DMS153 treated with DMSO at 0.1 percent for 48 hours (cell line): ENCODE measurements around the gene C17orf113.
"Not testable (repeated sequence)": the region's sequence is repeated elsewhere in the genome, so short reads cannot be mapped to it uniquely, and the experiment has no call there.

Source experiments
- DNase-seq: peaks from one replicate; lab custom pipeline; 2025; ENCODE audit not compliant: unreplicated experiment; lab: John Stamatoyannopoulos, UW

C17orf113 gene

GRCh38 chr17:42017866-42018200 lies 32.6 kb downstream of the C17orf113 start:
- no peak for DNase-seq

DNA sequence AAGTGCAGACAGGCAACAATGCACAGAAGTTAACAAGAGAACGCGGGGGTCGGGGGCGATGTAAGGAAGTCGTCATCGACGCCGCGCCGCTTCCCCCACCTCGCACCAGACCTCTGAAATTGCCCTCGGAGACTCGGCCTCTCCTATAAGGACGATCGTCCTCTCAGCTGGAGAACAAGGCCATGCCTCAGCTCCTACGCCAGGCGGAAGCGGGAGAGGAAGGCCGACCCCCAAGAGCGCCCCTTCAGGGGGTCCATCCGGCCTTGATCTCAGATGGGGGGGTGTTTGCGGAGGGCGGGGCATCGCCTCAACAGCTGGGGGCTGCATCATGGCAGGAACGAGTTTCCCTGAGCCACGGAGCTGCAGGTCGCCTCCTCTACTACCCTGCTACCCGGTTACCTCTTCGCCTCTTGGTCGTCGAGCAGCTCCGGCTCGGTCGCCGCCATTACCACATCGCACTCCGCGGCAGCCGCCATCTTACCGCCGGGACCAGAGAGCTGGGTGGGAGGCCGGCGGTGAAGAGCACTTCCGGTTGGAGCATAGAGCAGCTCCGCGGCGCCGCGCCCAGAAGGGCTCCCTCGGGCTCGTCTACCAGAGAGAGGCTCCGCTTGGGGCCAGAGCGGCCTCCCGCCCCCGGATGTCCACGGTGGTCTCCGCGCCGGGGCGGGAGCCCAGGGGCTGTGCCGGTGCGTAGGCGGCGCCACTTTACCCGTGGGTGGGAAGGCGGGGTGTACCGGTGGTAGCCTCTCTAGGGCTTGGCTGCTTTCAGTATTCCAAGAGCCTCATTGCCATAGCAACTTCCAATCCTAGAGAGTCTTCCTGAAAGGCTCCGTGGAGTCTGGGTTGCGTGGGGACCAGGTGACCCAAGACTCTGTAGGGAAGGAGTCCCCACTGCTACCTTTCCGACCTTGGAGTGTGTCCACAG lies 33.2 kb downstream of the C17orf113 start, which contains the start of gene DNAJC7:
Gene DNAJC7, minus strand, starts transcription at position 499 of the 925 bp plus-strand sequence. Its CDS starts 23 bp downstream, at position 476.
- peak; percentile 72 for DNase-seq

DNA sequence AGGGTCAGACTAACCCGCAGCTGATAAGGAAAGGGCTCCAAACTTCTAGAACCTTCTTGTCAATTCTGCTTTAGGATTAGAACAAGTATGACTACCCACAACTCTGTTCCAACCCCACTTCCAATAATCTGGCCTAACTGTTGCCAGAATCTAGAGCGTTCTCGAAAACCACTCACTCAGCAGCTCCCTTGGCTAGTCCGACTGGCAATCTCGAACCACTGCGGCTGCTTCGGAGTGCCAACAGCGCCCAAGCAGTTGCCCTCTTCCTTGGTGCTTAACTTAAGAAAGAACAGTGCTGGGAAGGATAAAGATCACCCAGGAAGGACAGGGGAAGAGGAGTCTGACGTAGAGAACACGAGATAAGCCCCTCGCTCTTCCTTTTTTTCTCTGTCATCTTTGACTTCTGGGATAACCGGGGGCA lies 34.0 kb downstream of the C17orf113 start:
- no peak for DNase-seq

- DNase-seq = not testable (repeated sequence)
These were observed 36.7 kb downstream of the C17orf113 start for GRCh38 chr17:42013740-42014139.

DNA sequence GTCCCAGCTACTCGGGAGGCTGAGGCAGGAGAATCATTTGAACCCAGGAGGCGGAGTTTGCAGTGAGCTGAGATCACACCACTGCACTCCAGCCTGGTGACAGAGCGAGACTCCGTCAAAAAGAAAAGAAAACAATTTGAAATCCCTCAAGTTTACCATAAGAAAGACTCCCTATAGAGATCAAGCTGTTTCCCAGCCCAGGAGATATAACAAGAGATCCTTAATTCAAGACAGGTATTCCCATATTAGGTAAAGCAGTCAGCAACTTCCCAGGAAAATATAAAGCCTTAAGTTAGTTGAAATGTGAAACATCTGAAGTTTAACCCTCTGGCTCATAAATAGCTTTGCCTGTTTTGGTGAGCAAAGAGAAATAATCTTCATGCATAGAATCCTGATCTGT lies 38.0 kb downstream of the C17orf113 start:
- DNase-seq = not testable (repeated sequence)

DNA sequence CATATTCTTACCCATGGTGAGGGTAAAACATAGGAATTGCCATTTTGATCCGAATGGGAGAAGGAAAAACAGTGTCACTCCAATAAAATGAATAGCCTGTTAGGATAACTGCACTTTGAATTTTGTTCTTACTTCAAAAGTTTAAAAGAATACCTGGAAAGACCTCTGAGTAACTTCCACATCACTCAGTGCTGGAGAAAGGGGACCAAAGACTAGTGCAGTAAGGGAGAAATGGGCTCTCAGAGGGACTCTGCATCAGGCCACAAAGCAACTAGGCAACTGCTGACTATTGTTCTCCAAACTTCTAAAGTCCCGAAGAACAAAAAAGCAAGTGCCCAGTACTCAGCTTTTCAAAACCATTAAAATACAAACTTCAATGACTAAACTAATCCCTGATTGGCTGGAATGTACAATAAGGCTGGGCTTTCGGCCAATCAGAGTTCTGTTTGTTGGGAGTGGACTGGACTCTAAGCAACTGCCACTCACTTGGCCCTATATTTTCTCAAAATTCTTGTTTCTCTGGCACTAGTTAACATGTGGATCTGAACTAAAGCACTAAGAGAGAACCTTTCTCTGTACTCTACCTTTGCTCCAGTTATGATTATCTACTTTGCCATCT lies 39.4 kb downstream of the C17orf113 start:
- DNase-seq = no peak

- not testable (repeated sequence) for DNase-seq
These were observed 40.1 kb downstream of the C17orf113 start for GRCh38 chr17:42010266-42010680.

- DNase-seq = no peak
These were observed 41.2 kb downstream of the C17orf113 start for GRCh38 chr17:42009170-42009569.

GRCh38 chr17:42005166-42005565 lies 45.2 kb downstream of the C17orf113 start:
- DNase-seq = no peak

GRCh38 chr17:42002792-42003301 lies 47.6 kb downstream of the C17orf113 start:
- DNase-seq = no peak

DNA sequence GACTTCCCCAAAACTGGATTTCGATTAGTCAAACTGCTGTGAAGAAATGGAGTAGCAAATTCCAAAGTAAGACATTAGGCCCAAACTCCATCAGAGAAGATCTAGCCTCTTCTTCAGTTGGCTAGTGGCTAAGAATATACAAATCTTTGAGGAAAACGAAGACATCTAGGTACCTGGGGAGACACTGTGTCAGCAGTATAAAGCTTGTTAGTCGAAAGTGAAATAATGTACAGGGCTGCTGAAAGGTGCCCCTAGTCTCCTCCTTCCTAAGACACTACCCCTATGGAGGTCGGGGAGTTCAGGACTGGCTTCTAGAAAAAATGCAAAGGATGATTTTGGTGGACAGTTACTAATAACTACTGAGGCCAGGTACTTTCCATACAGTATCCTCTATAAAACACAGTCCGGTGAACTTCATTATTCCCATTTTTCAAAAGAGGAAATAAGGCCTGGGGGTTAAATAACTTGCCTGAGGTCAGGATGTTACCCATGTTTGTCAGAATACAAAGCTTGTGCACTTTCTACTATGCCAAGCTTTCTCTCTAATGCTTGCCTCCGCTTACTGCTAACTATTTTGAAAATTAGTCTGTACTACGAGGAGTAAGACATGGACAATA lies 48.1 kb downstream of the C17orf113 start:
- DNase-seq = no peak

GRCh38 chr17:42001729-42002128 lies 48.7 kb downstream of the C17orf113 start:
- DNase-seq = no peak

GRCh38 chr17:42000413-42001133 lies 49.8 kb downstream of the C17orf113 start:
- DNase-seq = no peak

GRCh38 chr17:41998497-41998896 lies 51.9 kb downstream of the C17orf113 start:
- DNase-seq = no peak

GRCh38 chr17:41996855-41997164 lies 53.6 kb downstream of the C17orf113 start:
- DNase-seq = no peak

DNA sequence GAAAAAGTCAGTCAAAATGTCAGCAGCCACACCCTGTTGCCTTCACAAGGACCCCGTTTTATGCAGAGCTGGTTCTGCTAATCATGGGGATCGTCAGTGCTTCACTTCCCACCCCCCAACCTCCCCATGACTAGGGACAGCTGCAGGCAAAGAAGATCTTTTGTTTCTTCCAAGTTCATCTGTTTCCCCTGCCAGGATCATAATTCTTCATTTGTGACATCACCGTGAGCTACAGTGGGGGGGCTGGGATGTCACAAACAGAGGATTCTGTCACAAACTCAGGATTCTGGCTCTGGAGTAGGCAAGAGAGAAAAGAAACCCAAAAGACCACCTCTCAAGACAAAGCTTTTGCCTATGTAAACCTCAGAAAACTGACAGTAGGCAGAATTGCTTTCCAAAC lies 57.8 kb downstream of the C17orf113 start:
- no peak for DNase-seq

DNA sequence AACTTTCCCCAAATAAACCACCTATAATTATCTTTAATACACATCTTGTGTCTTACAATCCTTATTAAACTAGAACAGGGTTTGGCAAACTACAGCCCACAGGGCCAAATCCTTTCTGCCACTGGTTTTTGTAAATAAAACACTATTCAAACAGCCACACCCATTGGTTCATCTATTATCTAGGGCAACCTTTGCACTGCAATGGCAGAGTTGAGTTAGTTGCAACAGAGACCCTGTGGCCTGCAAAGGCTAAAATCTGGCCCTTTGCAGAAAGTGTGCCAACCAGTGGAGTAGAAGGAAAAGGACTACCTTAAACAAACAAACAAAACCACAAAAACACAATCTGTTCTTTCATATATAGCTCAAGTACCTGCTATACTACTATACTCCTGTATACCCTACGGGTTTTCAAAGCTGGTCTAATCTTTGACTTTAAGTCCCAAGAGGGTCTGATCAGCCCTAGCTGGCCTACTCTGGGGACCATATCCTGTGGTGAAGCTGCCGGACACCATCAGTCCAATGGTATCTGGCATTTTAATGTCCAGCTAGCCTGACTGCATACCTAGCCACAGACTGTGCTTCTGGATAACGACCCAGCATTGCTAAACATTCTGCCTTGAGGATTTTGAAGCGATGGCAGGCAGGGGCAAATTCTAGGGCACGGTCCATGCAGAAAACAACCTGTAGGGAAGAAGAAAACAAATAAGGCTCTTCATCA lies 60.5 kb downstream of the C17orf113 start:
- DNase-seq = no peak

GRCh38 chr17:41988418-41988817 lies 62.0 kb downstream of the C17orf113 start:
- no peak for DNase-seq
